RWPE2 (cell line): ENCODE results near the gene DARS1.

Source experiments
- ATAC-seq: fragments of 200-7000 bp; cut with Tn5 transposase; 3 replicates; pipeline ENCODE4 v1.9.1; 2021; ENCODE audit warnings: low read depth
- DNase-seq: peaks from one replicate; pipeline ENCODE4 v3.0.0-alpha.2; 2020; ENCODE audit warnings: low spot score
- H3K27ac ChIP-seq: fragments of 450-650 bp; 2 replicates; pipeline ENCODE4 v1.5.1; 2017; ENCODE audit warnings: mild to moderate bottlenecking; ENCODE audit not compliant: poor library complexity, severe bottlenecking
- H3K27me3 ChIP-seq: fragments of 250-450 bp; sonication (Bioruptor Pico); 2 replicates; pipeline ENCODE4 v1.5.1; 2021; ENCODE audit warnings: mild to moderate bottlenecking, moderate library complexity; ENCODE audit not compliant: insufficient read depth, poor library complexity, severe bottlenecking
- H3K36me3 ChIP-seq: fragments of 250-450 bp; sonication (Bioruptor Pico); 2 replicates; pipeline ENCODE4 v1.5.1; 2020; ENCODE audit warnings: low read depth, mild to moderate bottlenecking, moderate library complexity
- H3K4me1 ChIP-seq: fragments of 250-450 bp; sonication (Bioruptor Pico); 2 replicates; pipeline ENCODE4 v1.5.1; 2021; ENCODE audit warnings: mild to moderate bottlenecking, moderate library complexity; ENCODE audit not compliant: insufficient read depth, poor library complexity, severe bottlenecking
- H3K4me3 ChIP-seq: fragments of 250-450 bp; sonication (Bioruptor Pico); 2 replicates; pipeline ENCODE4 v1.5.1; 2021; ENCODE audit warnings: mild to moderate bottlenecking, moderate library complexity; ENCODE audit not compliant: severe bottlenecking
- H3K9me3 ChIP-seq: fragments of 250-450 bp; sonication (Bioruptor Pico); 2 replicates; pipeline ENCODE4 v1.5.1; 2021; ENCODE audit warnings: mild to moderate bottlenecking, moderate library complexity; ENCODE audit not compliant: severe bottlenecking
- CTCF ChIP-seq: fragments of 450-650 bp; IDR thresholded peaks from one replicate; pipeline ENCODE4 v1.5.1; 2017; ENCODE audit warnings: mild to moderate bottlenecking, moderate library complexity; ENCODE audit not compliant: poor library complexity, severe bottlenecking

The DARS1 gene

GRCh38 chr2:135994281-135994680 lies 8.9 kb upstream of the DARS1 start:
- Histone ChIP-seq H3K27ac (no peak overlapping the region), H3K27me3 (no peaks in the 10 kb centered on the region), H3K4me3 (no peak overlapping the region), H3K4me1 (no peaks in the 10 kb centered on the region), H3K36me3 (no peaks in the 10 kb centered on the region), H3K9me3 (no peaks in the 10 kb centered on the region)
- ATAC-seq (no peak), DNase-seq (no peak)
- no peak for TF ChIP-seq CTCF

GRCh38 chr2:135993421-135993820 lies 8.0 kb upstream of the DARS1 start:
- Histone ChIP-seq H3K36me3 (no peaks in the 10 kb centered on the region), H3K27ac (no peak overlapping the region), H3K27me3 (no peaks in the 10 kb centered on the region), H3K4me3 (no peak overlapping the region), H3K4me1 (no peaks in the 10 kb centered on the region), H3K9me3 (no peaks in the 10 kb centered on the region)
- no peak for ATAC-seq
- no peak for TF ChIP-seq CTCF
- DNase-seq: no peak

GRCh38 chr2:135991861-135992260 lies 6.4 kb upstream of the DARS1 start:
- DNase-seq (no peak), ATAC-seq (no peak)
- H3K4me3 ChIP-seq: no peak overlapping the region
- no peaks in the 10 kb centered on the region for H3K36me3 ChIP-seq
- no peaks in the 10 kb centered on the region for H3K4me1 ChIP-seq
- no peak for TF ChIP-seq CTCF
- H3K9me3 ChIP-seq: no peaks in the 10 kb centered on the region
- no peaks in the 10 kb centered on the region for H3K27me3 ChIP-seq
- no peak overlapping the region for H3K27ac ChIP-seq

GRCh38 chr2:135987441-135987840 lies 2.0 kb upstream of the DARS1 start:
- DNase-seq: no peak
- Histone ChIP-seq H3K4me3 (no peak overlapping the region), H3K36me3 (peaks cover 12% of the 10 kb centered on the region), H3K4me1 (peaks cover 10% of the 10 kb centered on the region), H3K27ac (no peak overlapping the region), H3K9me3 (no peaks in the 10 kb centered on the region), H3K27me3 (no peaks in the 10 kb centered on the region)
- no peak for TF ChIP-seq CTCF
- no peak for ATAC-seq

GRCh38 chr2:135986507-135986906 lies 1.1 kb upstream of the DARS1 start:
- no peak for DNase-seq
- Histone ChIP-seq H3K9me3 (no peaks in the 10 kb centered on the region), H3K27ac (no peak overlapping the region), H3K27me3 (no peaks in the 10 kb centered on the region), H3K4me1 (peaks cover 10% of the 10 kb centered on the region), H3K36me3 (peaks cover 21% of the 10 kb centered on the region), H3K4me3 (no peak overlapping the region)
- ATAC-seq: no peak
- no peak for TF ChIP-seq CTCF
